B cell (primary cell): Measurements from ENCODE around the gene AUTS2. TPM values are rescaled to one million over a fixed set of nuclear protein-coding genes. Genes with fewer than 3 reads are reported as not detected.

Experiments
- ATAC-seq: fragments of 200-7000 bp; cut with Tn5 transposase; one replicate; pipeline ENCODE4 v1.10.0; 2021; ENCODE audit warnings: low read depth, mild to moderate bottlenecking, moderate number of reproducible peaks, moderate library complexity
- CTCF ChIA-PET: fragments of 350-600 bp; sonication (Branson Sonifier 250); formaldehyde crosslinking; loops from one replicate; lab custom pipeline; 2021; ENCODE audit warnings: antibody characterized with exemption, inconsistent platforms; lab: Charles Lee
- POLR2A ChIA-PET: fragments of 350-600 bp; sonication (Branson Sonifier 250); formaldehyde crosslinking; loops from one replicate; lab custom pipeline; 2021; ENCODE audit warnings: antibody characterized with exemption; lab: Charles Lee
- DNase-seq: peaks from one replicate; pipeline ENCODE4 v3.0.0; 2013
- H2AFZ ChIP-seq: 2 replicates; pipeline ENCODE4 v1.6.1; 2012; ENCODE audit warnings: mild to moderate bottlenecking, low read depth, low read length; ENCODE audit not compliant: insufficient read depth, poor library complexity, severe bottlenecking
- H3K27ac ChIP-seq, 2 donors: 1 replicate in 1 of 2; 2 replicates in 1 of 2; pipeline ENCODE4 v1.5.1; 2012 to 2013; ENCODE audit warnings: low read length in 2 of 2, mild to moderate bottlenecking in 2 of 2, moderate library complexity in 1 of 2
- H3K27me3 ChIP-seq, 4 experiments: fragments of 200-600 bp in 1 of 4; sonication (generic) in 1 of 4; replicated peaks in 1 of 4; 1 replicate in 2 of 4; 2 replicates in 2 of 4; pipeline versions ENCODE4 v1.6.1 to v1.7.0; 2013 to 2016; ENCODE audit warnings: low read length in 3 of 4, mild to moderate bottlenecking in 2 of 4, mixed read lengths in 1 of 4, moderate library complexity in 1 of 4; ENCODE audit not compliant: insufficient read depth in 4 of 4, control insufficient read depth in 3 of 4; ENCODE audit errors: control extremely low read depth in 1 of 4
- H3K36me3 ChIP-seq, 2 experiments: replicated peaks in 1 of 2; 1 replicate in 1 of 2; 2 replicates in 1 of 2; pipeline versions ENCODE4 v1.6.1 to v1.7.1; 2013; ENCODE audit warnings: low read length in 1 of 2; ENCODE audit not compliant: insufficient read depth in 2 of 2, control insufficient read depth in 1 of 2; ENCODE audit errors: control extremely low read depth in 1 of 2, extremely low read depth in 1 of 2
- H3K4me1 ChIP-seq, 2 donors: fragments of 200-600 bp in 1 of 2; sonication (generic) in 1 of 2; 1 replicate in 1 of 2; 2 replicates in 1 of 2; pipeline versions ENCODE4 v1.5.1 to v1.6.1; 2013 to 2017; ENCODE audit warnings: low read length in 2 of 2; ENCODE audit not compliant: control insufficient read depth in 2 of 2, insufficient read depth in 2 of 2
- H3K4me2 ChIP-seq: replicated peaks from 2 replicates; pipeline ENCODE3; 2012; ENCODE audit warnings: mild to moderate bottlenecking, low read depth, low read length; ENCODE audit not compliant: poor library complexity, severe bottlenecking
- H3K4me3 ChIP-seq, 5 experiments: fragments of 200-600 bp in 1 of 5; sonication (generic) in 1 of 5; 1 replicate in 3 of 5; 2 replicates in 2 of 5; pipeline versions ENCODE4 v1.5.1 to v1.7.0; 2011 to 2016; ENCODE audit warnings: low read length in 4 of 5, mild to moderate bottlenecking in 4 of 5, low read depth in 2 of 5, control low read depth in 1 of 5, moderate library complexity in 1 of 5; ENCODE audit not compliant: insufficient read depth in 1 of 5; ENCODE audit errors: control extremely low read depth in 1 of 5, extremely low read depth in 1 of 5
- H3K79me2 ChIP-seq: fragments of 200-600 bp; sonication (generic); one replicate; pipeline ENCODE4 v1.6.0; 2016; ENCODE audit warnings: low read length; ENCODE audit not compliant: control insufficient read depth, insufficient read depth
- H3K9ac ChIP-seq: fragments of 200-600 bp; sonication (generic); 2 replicates; pipeline ENCODE4 v1.6.1; 2017; ENCODE audit warnings: mild to moderate bottlenecking, low read length, moderate library complexity
- H3K9me3 ChIP-seq, 3 donors: one replicate each; pipeline versions ENCODE4 v1.6.1 to v1.7.1; 2013; ENCODE audit warnings: low read length in 2 of 3; ENCODE audit not compliant: control insufficient read depth in 2 of 3, insufficient read depth in 1 of 3; ENCODE audit errors: control extremely low read depth in 1 of 3
- H4K20me1 ChIP-seq: 2 replicates; pipeline ENCODE4 v1.6.0; 2012; ENCODE audit warnings: mild to moderate bottlenecking, low read length; ENCODE audit not compliant: insufficient read depth, control insufficient read depth, poor library complexity, severe bottlenecking
- H3K27ac Mint-ChIP-seq: one replicate; pipeline ENCODE4 v1.8.0; 2021; ENCODE audit warnings: mixed read lengths
- H3K27me3 Mint-ChIP-seq: one replicate; pipeline ENCODE4 v1.8.0; 2021; ENCODE audit warnings: mixed read lengths
- H3K4me1 Mint-ChIP-seq: one replicate; pipeline ENCODE4 v1.8.0; 2021; ENCODE audit warnings: mixed read lengths
- H3K4me3 Mint-ChIP-seq: one replicate; pipeline ENCODE4 v1.8.0; 2021; ENCODE audit warnings: mixed read lengths
- H3K9me3 Mint-ChIP-seq: one replicate; pipeline ENCODE4 v1.8.0; 2022; ENCODE audit warnings: mixed read lengths; ENCODE audit not compliant: insufficient read depth
- EZH2 ChIP-seq: IDR thresholded peaks from 2 replicates; pipeline ENCODE4 v1.6.1; 2012; ENCODE audit warnings: borderline replicate concordance, low read depth, mild to moderate bottlenecking, moderate library complexity, low read length; ENCODE audit not compliant: insufficient read depth, poor library complexity, severe bottlenecking
- WGBS: methylation state at CpG from one replicate; pipeline ENCODE4 v1.1.5; 2013; ENCODE audit warnings: missing lambda C conversion rate; ENCODE audit not compliant: insufficient coverage; 5-methylcytosine and 5-hydroxymethylcytosine counted together
- intact Hi-C: fragments of 100-400 bp; cut with micrococcal nuclease; formaldehyde crosslinking; loops from one replicate; pipeline ENCODE4 v1.10.0; 2022
- polyA plus RNA-seq: library from polyadenylated mRNA; depleted of rRNA; stranded (reverse); fragments of >200 nt; gene quantifications from 2 replicates; pipeline ENCODE4 v1.2.3, GENCODE V29; 2012
- total RNA-seq, 2 donors: library from RNA; stranded (reverse); fragments of 120-200 nt in 1 of 2; gene quantifications; 1 replicate in 1 of 2; 2 replicates in 1 of 2; pipeline versions ENCODE4 v1.2.3 to v1.2.4, GENCODE V29; 2013 to 2022
- TF ChIP-seq, protein P1 (sequence below): fragments of 200-600 bp; IDR thresholded peaks from one replicate; pipeline ENCODE4 v1.8.0; 2022; ENCODE audit warnings: antibody characterized with exemption, mild to moderate bottlenecking

The AUTS2 gene
- total and polyA plus RNA-seq, 2 donors (not counting 1 experiment from before 2014, with no cell fraction given): 22.3 to 35.0 TPM

DNA sequence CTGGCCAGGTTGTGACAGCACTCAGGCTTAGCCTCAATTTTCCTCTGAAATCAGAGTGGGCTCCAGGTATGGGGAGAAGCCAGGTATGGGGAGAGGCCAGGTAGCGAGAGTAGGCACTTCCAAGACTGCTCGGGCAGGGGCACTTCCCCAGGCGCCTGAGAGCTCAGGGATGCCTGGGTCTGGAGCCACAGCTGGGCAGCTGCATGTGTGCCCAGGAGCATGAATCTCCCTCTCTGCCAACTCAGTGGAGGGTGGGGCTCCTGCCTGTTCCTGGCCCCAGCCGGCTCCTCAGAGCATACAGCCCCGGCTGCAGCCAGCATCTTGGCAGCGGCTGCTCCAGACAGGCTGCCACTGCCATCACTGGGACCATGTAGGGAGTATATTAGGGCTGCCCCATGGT, 313.9 kb downstream of the AUTS2 start:
- no peaks in the 10 kb centered on the region for H3K36me3 ChIP-seq
- Mint-ChIP-seq H3K9me3 (no peaks in the 10 kb centered on the region), H3K4me1 (peaks cover 26% of the 10 kb centered on the region), H3K4me3 (no peak overlapping the region), H3K27me3 (no peaks in the 10 kb centered on the region), H3K27ac (no peak overlapping the region)
- H3K9me3 ChIP-seq: peaks cover 0 to 23% (median 4%) of the 10 kb centered on the region in 3 donors
- no peak overlapping the region for H2AFZ ChIP-seq
- H3K27ac ChIP-seq: no peak overlapping the region
- H3K9ac ChIP-seq: no peak overlapping the region
- POLR2A ChIA-PET: no interaction called here
- peaks cover 0 to 15% of the 10 kb centered on the region in 2 donors for H3K4me1 ChIP-seq
- WGBS: 98% methylated on average over 5 of the region's 6 CpGs
- peaks cover 70% of the 10 kb centered on the region for H3K79me2 ChIP-seq
- no peak overlapping the region for H3K4me3 ChIP-seq
- H3K27me3 ChIP-seq: no peaks in the 10 kb centered on the region
- H3K4me2 ChIP-seq: no peak overlapping the region
- ATAC-seq (no peak), DNase-seq (no peak)
- peaks cover 21% of the 10 kb centered on the region for H4K20me1 ChIP-seq
- intact Hi-C loops: no loop called here
- CTCF ChIA-PET: no interaction called here
- TF ChIP-seq, protein P1, sequence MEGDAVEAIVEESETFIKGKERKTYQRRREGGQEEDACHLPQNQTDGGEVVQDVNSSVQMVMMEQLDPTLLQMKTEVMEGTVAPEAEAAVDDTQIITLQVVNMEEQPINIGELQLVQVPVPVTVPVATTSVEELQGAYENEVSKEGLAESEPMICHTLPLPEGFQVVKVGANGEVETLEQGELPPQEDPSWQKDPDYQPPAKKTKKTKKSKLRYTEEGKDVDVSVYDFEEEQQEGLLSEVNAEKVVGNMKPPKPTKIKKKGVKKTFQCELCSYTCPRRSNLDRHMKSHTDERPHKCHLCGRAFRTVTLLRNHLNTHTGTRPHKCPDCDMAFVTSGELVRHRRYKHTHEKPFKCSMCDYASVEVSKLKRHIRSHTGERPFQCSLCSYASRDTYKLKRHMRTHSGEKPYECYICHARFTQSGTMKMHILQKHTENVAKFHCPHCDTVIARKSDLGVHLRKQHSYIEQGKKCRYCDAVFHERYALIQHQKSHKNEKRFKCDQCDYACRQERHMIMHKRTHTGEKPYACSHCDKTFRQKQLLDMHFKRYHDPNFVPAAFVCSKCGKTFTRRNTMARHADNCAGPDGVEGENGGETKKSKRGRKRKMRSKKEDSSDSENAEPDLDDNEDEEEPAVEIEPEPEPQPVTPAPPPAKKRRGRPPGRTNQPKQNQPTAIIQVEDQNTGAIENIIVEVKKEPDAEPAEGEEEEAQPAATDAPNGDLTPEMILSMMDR: no peak
- no peak for TF ChIP-seq EZH2

DNA sequence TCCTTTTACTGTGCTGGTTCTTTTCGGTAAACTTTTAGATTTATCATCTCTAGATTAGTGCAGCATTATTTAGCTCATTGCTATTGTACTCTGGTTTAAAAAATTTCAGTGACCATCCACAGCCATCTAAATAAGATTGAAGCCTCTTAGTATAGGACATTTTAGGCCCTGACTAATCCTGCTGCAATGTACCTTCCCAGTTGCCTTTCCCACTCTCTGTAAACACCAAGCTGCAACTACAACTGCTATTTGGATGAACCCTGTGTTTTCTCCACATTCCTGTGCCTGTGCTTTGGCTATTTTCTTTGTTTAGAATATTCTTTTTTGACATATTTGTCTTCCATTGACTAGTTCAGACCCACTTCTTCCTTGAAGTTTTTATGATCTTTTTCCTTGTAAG, 314.6 kb downstream of the AUTS2 start:
- peaks cover 21% of the 10 kb centered on the region for H3K4me1 Mint-ChIP-seq
- Histone ChIP-seq H3K4me1 (peaks cover 0 to 9% of the 10 kb centered on the region in 2 donors), H3K4me3 (no peak overlapping the region), H3K27ac (no peak overlapping the region), H3K27me3 (no peaks in the 10 kb centered on the region), H3K79me2 (peaks cover 69% of the 10 kb centered on the region), H2AFZ (no peak overlapping the region), H3K9me3 (peaks cover 0 to 23% (median 4%) of the 10 kb centered on the region in 3 donors), H4K20me1 (peaks cover 22% of the 10 kb centered on the region), H3K9ac (no peak overlapping the region), H3K36me3 (no peaks in the 10 kb centered on the region), H3K4me2 (no peak overlapping the region)
- no peak overlapping the region for H3K4me3 Mint-ChIP-seq
- no peak for TF ChIP-seq EZH2
- TF ChIP-seq, protein P1: no peak
- H3K9me3 Mint-ChIP-seq: no peaks in the 10 kb centered on the region
- ChIA-PET CTCF (no interaction called here), POLR2A (no interaction called here)
- intact Hi-C loops: no loop called here
- no peaks in the 10 kb centered on the region for H3K27me3 Mint-ChIP-seq
- H3K27ac Mint-ChIP-seq: no peak overlapping the region
- WGBS: no CpG with 5 or more reads among the region's 1 CpG
- ATAC-seq (no peak), DNase-seq (no peak)
